Measurements from ENCODE around the gene PTGER1. TPM values are rescaled to one million over a fixed set of nuclear protein-coding genes. Genes with fewer than 3 reads are reported as not detected.

PTGER1 gene
- total and polyA plus RNA-seq, 9 of the 15 experiments (the other 6 are each of a cell fraction or from before 2014, with no cell fraction given): 0.06 to 0.36 (median 0.31) TPM; not detected in 5

- TF ChIP-seq, protein P1, sequence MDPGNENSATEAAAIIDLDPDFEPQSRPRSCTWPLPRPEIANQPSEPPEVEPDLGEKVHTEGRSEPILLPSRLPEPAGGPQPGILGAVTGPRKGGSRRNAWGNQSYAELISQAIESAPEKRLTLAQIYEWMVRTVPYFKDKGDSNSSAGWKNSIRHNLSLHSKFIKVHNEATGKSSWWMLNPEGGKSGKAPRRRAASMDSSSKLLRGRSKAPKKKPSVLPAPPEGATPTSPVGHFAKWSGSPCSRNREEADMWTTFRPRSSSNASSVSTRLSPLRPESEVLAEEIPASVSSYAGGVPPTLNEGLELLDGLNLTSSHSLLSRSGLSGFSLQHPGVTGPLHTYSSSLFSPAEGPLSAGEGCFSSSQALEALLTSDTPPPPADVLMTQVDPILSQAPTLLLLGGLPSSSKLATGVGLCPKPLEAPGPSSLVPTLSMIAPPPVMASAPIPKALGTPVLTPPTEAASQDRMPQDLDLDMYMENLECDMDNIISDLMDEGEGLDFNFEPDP (CRISPR knock-in tag; IDR thresholded peaks at IDR 0.05): no peak
- no peak for TF ChIP-seq PTTG1 (tag; IDR thresholded peaks at IDR 0.05; ENCODE audit: low read depth)
- TF ChIP-seq RFX5 (IDR thresholded peaks at IDR 0.05; ENCODE audit: low read depth, low read length): 0 out of 2 replicates have a peak, but pooled peaks have one; percentile 12
- TF ChIP-seq MEF2A (IDR thresholded peaks at IDR 0.05; ENCODE audit: control insufficient read depth, low read depth, low read length): no peak
- TF ChIP-seq PHF21A (IDR thresholded peaks at IDR 0.05; ENCODE audit: borderline replicate concordance, low read depth): peak; percentile 71; the same call in 1 of the 2 replicates
- TF ChIP-seq, protein P2, sequence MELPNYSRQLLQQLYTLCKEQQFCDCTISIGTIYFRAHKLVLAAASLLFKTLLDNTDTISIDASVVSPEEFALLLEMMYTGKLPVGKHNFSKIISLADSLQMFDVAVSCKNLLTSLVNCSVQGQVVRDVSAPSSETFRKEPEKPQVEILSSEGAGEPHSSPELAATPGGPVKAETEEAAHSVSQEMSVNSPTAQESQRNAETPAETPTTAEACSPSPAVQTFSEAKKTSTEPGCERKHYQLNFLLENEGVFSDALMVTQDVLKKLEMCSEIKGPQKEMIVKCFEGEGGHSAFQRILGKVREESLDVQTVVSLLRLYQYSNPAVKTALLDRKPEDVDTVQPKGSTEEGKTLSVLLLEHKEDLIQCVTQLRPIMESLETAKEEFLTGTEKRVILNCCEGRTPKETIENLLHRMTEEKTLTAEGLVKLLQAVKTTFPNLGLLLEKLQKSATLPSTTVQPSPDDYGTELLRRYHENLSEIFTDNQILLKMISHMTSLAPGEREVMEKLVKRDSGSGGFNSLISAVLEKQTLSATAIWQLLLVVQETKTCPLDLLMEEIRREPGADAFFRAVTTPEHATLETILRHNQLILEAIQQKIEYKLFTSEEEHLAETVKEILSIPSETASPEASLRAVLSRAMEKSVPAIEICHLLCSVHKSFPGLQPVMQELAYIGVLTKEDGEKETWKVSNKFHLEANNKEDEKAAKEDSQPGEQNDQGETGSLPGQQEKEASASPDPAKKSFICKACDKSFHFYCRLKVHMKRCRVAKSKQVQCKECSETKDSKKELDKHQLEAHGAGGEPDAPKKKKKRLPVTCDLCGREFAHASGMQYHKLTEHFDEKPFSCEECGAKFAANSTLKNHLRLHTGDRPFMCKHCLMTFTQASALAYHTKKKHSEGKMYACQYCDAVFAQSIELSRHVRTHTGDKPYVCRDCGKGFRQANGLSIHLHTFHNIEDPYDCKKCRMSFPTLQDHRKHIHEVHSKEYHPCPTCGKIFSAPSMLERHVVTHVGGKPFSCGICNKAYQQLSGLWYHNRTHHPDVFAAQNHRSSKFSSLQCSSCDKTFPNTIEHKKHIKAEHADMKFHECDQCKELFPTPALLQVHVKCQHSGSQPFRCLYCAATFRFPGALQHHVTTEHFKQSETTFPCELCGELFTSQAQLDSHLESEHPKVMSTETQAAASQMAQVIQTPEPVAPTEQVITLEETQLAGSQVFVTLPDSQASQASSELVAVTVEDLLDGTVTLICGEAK (IDR thresholded peaks at IDR 0.05): peak; percentile 16; the same call in 1 of the 2 replicates
- TF ChIP-seq, protein P2 (CRISPR knock-in tag; IDR thresholded peaks at IDR 0.05): no peak
- peak; percentile 97 to 98 for TF ChIP-seq MNT (conservative IDR thresholded peaks at IDR 0.05)
- TF ChIP-seq SLC30A9 (CRISPR knock-in tag; IDR thresholded peaks at IDR 0.05): no peak
- TF ChIP-seq NFE2 (IDR thresholded peaks at IDR 0.05; ENCODE audit: low read depth): no peak
- no peak for TF ChIP-seq MYNN (IDR thresholded peaks at IDR 0.05)
- TF ChIP-seq MYNN (CRISPR knock-in tag; IDR thresholded peaks at IDR 0.05): no peak
- TF ChIP-seq, protein P3, sequence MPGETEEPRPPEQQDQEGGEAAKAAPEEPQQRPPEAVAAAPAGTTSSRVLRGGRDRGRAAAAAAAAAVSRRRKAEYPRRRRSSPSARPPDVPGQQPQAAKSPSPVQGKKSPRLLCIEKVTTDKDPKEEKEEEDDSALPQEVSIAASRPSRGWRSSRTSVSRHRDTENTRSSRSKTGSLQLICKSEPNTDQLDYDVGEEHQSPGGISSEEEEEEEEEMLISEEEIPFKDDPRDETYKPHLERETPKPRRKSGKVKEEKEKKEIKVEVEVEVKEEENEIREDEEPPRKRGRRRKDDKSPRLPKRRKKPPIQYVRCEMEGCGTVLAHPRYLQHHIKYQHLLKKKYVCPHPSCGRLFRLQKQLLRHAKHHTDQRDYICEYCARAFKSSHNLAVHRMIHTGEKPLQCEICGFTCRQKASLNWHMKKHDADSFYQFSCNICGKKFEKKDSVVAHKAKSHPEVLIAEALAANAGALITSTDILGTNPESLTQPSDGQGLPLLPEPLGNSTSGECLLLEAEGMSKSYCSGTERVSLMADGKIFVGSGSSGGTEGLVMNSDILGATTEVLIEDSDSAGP (CRISPR knock-in tag; IDR thresholded peaks at IDR 0.05): no peak
Observed at GRCh38 chr19:14496029-14496833, 21.1 kb upstream of the PTGER1 start, which contains the start of gene GIPC1 (continued).
